ENCODE results near the gene LHFPL4. TPM values are rescaled to one million over a fixed set of nuclear protein-coding genes. Genes with fewer than 3 reads are reported as not detected.

Gene LHFPL4
- total and polyA plus RNA-seq, 9 of the 15 experiments (the other 6 are each of a cell fraction or from before 2014, with no cell fraction given): not detected

DNA sequence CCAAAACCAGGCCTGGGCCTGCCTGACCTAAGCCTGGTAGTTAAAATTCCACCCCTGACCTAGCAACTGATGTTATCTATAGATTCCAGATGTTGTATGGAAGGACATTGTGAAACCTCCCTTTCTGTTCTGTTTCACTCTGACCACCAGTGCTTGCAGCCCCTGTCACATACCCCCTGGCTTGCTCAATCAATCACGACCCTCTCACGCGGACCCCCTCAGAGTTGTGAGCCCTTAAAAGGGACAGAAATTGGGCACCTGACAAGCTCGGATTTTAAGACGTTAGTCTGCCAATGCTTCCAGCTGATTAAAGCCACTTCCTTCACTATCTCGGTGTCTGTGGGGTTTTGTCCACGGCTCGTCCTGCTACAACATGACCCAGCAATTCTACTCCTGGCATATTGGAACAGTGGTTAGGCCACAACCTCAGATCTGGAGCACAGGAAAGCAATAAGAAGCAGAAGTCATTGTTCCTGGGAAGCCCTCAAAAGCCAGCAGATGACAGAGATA, 36.7 kb upstream of the LHFPL4 start (continued):
- TF ChIP-seq, protein P1, sequence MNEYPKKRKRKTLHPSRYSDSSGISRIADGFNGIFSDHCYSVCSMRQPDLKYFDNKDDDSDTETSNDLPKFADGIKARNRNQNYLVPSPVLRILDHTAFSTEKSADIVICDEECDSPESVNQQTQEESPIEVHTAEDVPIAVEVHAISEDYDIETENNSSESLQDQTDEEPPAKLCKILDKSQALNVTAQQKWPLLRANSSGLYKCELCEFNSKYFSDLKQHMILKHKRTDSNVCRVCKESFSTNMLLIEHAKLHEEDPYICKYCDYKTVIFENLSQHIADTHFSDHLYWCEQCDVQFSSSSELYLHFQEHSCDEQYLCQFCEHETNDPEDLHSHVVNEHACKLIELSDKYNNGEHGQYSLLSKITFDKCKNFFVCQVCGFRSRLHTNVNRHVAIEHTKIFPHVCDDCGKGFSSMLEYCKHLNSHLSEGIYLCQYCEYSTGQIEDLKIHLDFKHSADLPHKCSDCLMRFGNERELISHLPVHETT (CRISPR knock-in tag; conservative IDR thresholded peaks at IDR 0.05 in 1 of 2, IDR thresholded peaks at IDR 0.05 in 1 of 2): peak in 1 of 2 experiments; percentile 52; a peak in 1 of 4 replicates
- TF ChIP-seq CBFA2T3 (IDR thresholded peaks at IDR 0.05) (peak; percentile 38; the same call in 1 of the 2 replicates), RCOR1 (IDR thresholded peaks at IDR 0.05; ENCODE audit: borderline replicate concordance in 1 of 2, low read depth in 2 of 2, low read length in 2 of 2) (peak in 1 of 2 experiments; percentile 53; a peak in 1 of 4 replicates)

DNA sequence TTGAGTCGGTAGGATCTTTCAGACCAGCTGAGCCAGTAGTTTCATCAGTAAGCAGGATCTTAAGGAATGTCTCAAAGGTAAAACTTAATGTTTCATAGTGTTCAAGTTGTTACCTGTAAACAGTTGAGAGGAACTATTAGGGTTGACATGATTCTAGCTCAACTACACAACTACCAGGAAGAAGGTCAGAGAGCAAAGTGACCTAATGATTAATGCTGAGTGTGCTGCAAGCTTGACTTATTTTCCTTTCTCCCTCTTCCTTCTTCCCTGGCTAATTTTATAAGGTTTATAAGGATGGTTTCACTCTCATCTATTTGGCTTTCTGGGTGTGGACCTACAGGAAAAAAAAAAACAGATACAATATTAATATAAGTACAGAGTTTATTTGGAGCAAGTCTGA, 30.2 kb upstream of the LHFPL4 start:
- WGBS (ENCODE audit: insufficient coverage, low coverage, missing lambda C conversion rate): 5% methylated on average over 1 of the region's 1 CpG
- intact Hi-C loops (cut with micrococcal nuclease): loop anchor here (10.0 kb wide), 1 partner anchor 131 kb away; no protein-coding TSS in a partner anchor
- H2AFZ ChIP-seq (ENCODE audit: low read depth, low read length): no peak overlapping the region
- H3K4me2 ChIP-seq (ENCODE audit: insufficient read depth, low read length): no peak overlapping the region
- H3K9ac ChIP-seq (ENCODE audit: insufficient read depth in 1 of 2, low read depth in 2 of 2, low read length in 2 of 2): no peak overlapping the region
- no peaks in the 10 kb centered on the region for H3K9me1 ChIP-seq (ENCODE audit: control insufficient read depth, insufficient read depth, low read length)
- H3K27ac ChIP-seq (ENCODE audit: extremely low read depth, low read depth, low read length): no peak overlapping the region
- no peak for TF ChIP-seq BMI1 (IDR thresholded peaks at IDR 0.05; ENCODE audit: low read length)
- TF ChIP-seq ZNF316 (IDR thresholded peaks at IDR 0.05): peak; percentile 17; the same call in 1 of the 2 replicates
- H3K79me2 ChIP-seq (ENCODE audit: control insufficient read depth, insufficient read depth, low read length): no peaks in the 10 kb centered on the region
- H3K9me3 ChIP-seq (replicated peaks; ENCODE audit: control insufficient read depth, insufficient read depth, low read depth, low read length): no peaks in the 10 kb centered on the region
- DNase-seq (ENCODE audit: extremely low read depth in 1 of 4, low spot score in 3 of 4): no peak
- H3K27me3 ChIP-seq (ENCODE audit: control insufficient read depth in 2 of 2, insufficient read depth in 2 of 2, low read length in 2 of 2): peaks cover 4 to 23% of the 10 kb centered on the region in 2 experiments; a peak in 4 of 5 replicates
- no peak for ATAC-seq
- CTCF ChIA-PET (ENCODE audit: low intra/inter-chr PET ratio): no interaction called here
- H3K4me3 ChIP-seq: no peak overlapping the region
- H4K20me1 ChIP-seq (replicated peaks; ENCODE audit: control insufficient read depth, insufficient read depth, low read length): no peaks in the 10 kb centered on the region
- POLR2A ChIA-PET: no interaction called here
- in situ Hi-C loops (cut with MboI): no loop called here
- no TSS peak for BruUV-seq (replicated peaks)
- no peaks in the 10 kb centered on the region for H3K36me3 ChIP-seq (ENCODE audit: control insufficient read depth, insufficient read depth, low read length)
- no peak for FAIRE-seq
- no peaks in the 10 kb centered on the region for H3K4me1 ChIP-seq (replicated peaks in 1 of 2; ENCODE audit: control insufficient read depth in 2 of 2, insufficient read depth in 2 of 2, low read length in 2 of 2)

Data from K562 (cell line).